Esophagus squamous epithelium (tissue), 4 donors: ENCODE data around the gene FKBP1B.

Experiments
- CTCF ChIP-seq, 6 experiments: fragments of 450-650 bp in 4 of 6; fragments of 200-600 bp in 2 of 6; sonication (generic) in 2 of 6; IDR thresholded peaks; one replicate each; pipeline ENCODE4 v1.5.1; 2016 to 2019; ENCODE audit warnings: antibody characterized with exemption in 6 of 6, mild to moderate bottlenecking in 4 of 6, moderate library complexity in 4 of 6
- POLR2A ChIP-seq, 4 donors: fragments of 450-650 bp; IDR thresholded peaks; one replicate each; pipeline ENCODE4 v1.6.1; 2017; ENCODE audit warnings: antibody characterized with exemption in 4 of 4, mild to moderate bottlenecking in 4 of 4, moderate library complexity in 3 of 4

GRCh38 chr2:24104906-24105305, 55.4 kb downstream of the FKBP1B start:
- no peak for TF ChIP-seq CTCF (IDR thresholded peaks at IDR 0.05)
- no peak for TF ChIP-seq POLR2A (IDR thresholded peaks at IDR 0.05)
